DMS79 treated with DMSO at 0.1 percent for 48 hours (cell line): ENCODE results near the gene BTBD16.

Experiments used
- DNase-seq: peaks from one replicate; lab custom pipeline; 2025; lab: John Stamatoyannopoulos, UW

Gene BTBD16

DNA sequence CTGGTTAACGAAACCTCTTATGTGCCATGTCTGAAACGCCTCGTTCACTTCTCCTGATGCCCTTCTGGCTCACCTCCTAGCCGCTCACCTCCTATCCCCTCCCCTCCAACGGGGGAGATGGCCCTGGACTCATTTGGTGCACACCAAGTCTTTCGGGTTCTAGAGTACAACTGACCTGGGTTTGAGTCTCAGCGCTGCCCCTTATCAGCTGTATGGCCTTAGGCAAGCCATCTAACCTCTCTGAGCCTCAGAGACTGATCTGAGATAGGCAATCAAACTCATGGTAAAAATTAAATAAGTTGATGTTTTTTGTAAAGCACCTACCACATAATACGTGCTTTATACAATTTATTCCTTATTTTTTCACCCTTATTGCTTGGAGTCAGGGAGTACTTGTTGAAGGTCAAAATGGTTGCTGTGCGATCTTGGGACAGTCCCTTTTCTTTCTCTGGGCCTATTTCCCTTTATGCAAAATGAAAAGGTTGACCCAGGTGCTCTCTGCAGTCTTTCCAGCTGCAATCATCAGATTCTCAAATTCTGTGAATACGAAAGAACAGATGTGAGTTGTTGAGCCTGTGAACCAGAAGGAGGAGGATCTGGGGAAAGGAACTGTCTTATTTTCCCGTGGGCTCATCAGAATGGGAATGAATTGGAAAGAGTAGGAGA, 72.2 kb downstream of the BTBD16 start:
- DNase-seq = no peak

- DNase-seq = no peak
Measured at GRCh38 chr10:122343936-122344335, 72.8 kb downstream of the BTBD16 start.

DNA sequence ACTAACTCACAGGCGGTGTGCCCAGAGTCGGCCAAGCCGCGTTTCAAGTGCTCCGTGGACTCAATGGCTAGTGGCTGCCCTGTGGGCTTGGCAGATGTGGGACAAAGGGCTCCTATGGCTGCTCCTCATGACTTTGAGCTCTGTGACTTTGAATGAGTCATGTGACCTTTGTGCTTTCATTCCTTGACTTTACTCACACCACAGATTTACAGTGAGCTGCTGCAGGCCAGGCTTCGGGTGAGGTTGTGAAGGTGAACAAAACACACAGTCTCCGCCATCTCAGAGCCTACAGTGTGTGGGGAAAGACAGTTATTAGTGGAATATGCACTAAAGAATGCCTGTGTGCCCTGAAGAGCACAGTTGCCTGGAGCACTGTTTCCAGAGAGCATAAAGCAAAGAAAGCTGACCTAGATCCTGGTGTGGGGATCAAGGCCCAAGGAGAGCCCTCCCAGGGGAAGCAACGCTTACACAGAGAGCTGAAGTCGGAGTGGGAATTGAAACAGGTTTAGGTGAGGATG, 73.7 kb downstream of the BTBD16 start:
- DNase-seq = no peak

- DNase-seq = no peak
Measured at GRCh38 chr10:122346326-122346950, 75.3 kb downstream of the BTBD16 start.

- no peak for DNase-seq
Measured at GRCh38 chr10:122347170-122347841, 76.2 kb downstream of the BTBD16 start.

GRCh38 chr10:122348512-122348911, 77.4 kb downstream of the BTBD16 start:
- DNase-seq = peak; percentile 73

- DNase-seq = peak; percentile 84
Measured at GRCh38 chr10:122348935-122349361, 77.9 kb downstream of the BTBD16 start.

- DNase-seq = no peak
Measured at GRCh38 chr10:122349758-122350369, 78.8 kb downstream of the BTBD16 start.

DNA sequence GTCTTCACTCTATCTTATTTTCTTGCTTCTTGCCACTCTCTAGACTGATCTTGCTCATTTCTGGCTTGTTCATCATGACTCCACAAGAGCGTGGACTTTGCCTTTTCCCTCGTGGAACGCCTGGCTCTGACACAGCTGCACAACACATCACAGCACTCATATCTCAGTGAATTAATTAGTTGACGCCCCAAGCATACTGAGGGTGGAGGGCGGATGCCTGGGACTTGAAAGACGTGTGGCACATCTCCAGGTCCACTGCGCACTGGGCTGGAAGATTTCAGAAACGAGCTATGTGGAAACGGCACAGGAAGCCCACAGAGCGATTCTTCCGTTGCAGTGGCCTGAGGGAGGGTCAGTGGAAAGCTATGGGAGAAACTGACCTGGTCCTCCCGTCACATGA, 79.8 kb downstream of the BTBD16 start:
- no peak for DNase-seq

- no peak for DNase-seq
Measured at GRCh38 chr10:122352817-122353525, 81.9 kb downstream of the BTBD16 start.

DNA sequence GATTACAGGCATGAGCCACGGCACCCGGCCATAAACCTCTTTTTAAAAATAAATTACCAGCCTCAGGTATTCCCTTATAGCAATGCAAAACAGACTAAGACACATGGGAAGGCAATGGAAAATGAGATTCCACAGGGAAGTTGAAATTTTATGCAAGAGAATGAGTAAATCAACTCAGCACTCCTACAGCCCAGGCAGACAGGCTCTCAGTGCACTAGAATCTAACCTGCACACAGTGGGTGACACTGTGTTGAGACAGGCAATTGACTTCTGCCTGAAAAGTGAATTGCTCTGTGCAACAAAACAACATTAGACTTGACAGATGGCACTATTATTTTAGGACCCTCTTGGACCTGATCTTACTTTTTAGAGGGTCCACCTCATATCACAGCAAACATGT, 83.3 kb downstream of the BTBD16 start:
- no peak for DNase-seq

GRCh38 chr10:122357685-122358084, 86.6 kb downstream of the BTBD16 start:
- no peak for DNase-seq

GRCh38 chr10:122359621-122360020, 88.5 kb downstream of the BTBD16 start:
- no peak for DNase-seq

GRCh38 chr10:122361046-122361445, 90.0 kb downstream of the BTBD16 start:
- DNase-seq = no peak

- DNase-seq = no peak
Measured at GRCh38 chr10:122362031-122362592, 91.0 kb downstream of the BTBD16 start.

GRCh38 chr10:122362621-122363020, 91.5 kb downstream of the BTBD16 start:
- peak; percentile 61 for DNase-seq

DNA sequence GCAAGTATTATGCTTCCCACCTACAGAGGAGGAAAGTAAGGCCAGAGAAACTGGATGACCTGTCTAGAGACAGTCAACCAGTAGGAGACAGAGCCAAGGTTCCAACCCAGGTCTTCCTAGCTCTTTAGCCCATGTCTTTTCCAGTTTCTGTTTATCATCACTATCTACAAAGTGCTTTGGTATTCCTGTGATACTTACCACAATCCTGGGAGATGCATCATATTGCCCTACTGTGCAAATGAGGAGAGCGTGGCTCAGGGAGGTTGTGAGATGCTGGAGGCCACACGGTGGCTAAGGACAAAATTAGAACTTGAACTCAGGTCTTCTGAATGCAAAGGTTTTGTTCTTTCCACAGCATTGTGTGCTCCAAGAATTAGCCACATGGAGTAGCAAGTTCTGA, 92.2 kb downstream of the BTBD16 start:
- no peak for DNase-seq

DNA sequence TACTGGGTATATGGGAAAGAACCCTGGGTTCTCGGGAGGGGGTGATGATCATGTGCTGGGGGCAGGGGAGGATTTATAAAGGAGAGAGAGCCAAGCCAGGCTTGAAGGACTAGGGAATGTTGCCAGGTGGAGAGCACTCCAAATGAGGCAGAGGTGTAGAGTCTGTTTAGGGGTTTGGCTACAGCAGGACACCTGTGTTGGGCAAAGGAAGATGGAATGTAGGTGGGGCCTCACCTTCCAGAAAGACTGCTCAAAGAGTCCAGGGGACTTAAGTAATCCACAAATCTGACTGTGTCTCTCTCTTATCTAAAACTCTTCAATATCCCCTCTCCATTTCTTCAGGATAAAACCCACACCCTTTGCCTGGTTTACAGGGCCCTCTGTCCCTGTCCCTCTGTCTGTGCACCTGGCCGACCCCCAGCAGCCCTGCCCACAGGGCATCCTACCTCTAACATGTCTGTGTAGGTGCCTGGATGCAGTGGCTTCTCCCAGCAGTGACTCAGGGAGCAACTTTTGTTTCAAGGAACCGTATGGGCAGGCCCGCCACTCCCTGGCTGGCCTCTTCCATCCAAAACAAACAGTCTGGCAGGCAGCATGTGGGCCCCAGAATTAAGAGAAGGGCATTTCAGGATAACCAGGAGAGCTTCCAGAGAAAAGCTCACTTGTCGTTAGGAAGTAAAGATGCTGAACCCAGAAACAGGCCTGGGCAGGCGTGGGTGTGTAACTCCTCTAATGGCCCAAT, 92.8 kb downstream of the BTBD16 start:
- DNase-seq = peak; percentile 21

GRCh38 chr10:122368502-122369254, 97.6 kb downstream of the BTBD16 start:
- peak; percentile 38 for DNase-seq

DNA sequence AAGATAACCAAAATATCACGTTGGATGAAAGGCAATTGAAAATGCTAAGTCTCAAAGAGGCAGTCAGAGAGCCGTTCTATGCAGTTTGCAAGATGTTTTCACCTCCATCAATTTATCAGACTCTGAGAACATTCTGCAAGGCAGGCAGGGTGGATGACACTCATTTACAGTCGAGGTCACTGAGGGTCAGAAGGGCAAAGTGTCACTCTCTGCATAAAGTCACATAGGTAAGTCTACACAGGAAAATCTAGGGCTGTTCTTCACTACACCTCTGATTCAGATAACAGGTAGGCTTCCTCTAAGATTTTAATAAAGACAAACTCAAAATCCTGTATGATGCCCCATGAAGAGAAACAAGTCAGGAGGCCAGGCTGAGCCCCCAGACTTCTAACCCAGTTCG, 102.0 kb downstream of the BTBD16 start:
- no peak for DNase-seq
